ENCODE measurements around the gene H6PD. TPM values are rescaled to one million over a fixed set of nuclear protein-coding genes. Genes with fewer than 3 reads are reported as not detected.
A peak's percentile ranks its signal among the peaks of the same experiment; 100 is the strongest.

H6PD gene
- total and polyA plus RNA-seq, 4 donors, result 21.5 to 59.8 (median 32.9) TPM

GRCh38 chr1:9260059-9260766 is 25.6 kb downstream of the H6PD start:
- Histone ChIP-seq H3K9me3 (ENCODE audit: control insufficient read depth in 4 of 4, insufficient read depth in 3 of 4, low read length in 3 of 4) (no peaks in the 10 kb centered on the region), H3K36me3 (ENCODE audit: control insufficient read depth in 4 of 4, insufficient read depth in 4 of 4, low read length in 4 of 4) (peaks cover 5 to 35% (median 16%) of the 10 kb centered on the region in 4 donors), H3K9ac (ENCODE audit: insufficient read depth in 1 of 2, low read length in 2 of 2) (peak overlapping the region in 1 of 2 donors; percentile 36), H3K4me1 (ENCODE audit: control insufficient read depth in 5 of 5, insufficient read depth in 5 of 5, low read length in 5 of 5) (peaks cover 0 to 10% (median 0%) of the 10 kb centered on the region in 5 donors), H3K27me3 (ENCODE audit: control insufficient read depth in 3 of 3, insufficient read depth in 3 of 3, low read length in 2 of 3) (no peaks in the 10 kb centered on the region), H3K27ac (ENCODE audit: low read depth in 1 of 2, low read length in 1 of 2) (no peak overlapping the region), H3K4me3 (no peak overlapping the region)
- no peak for ATAC-seq (ENCODE audit: insufficient read depth, low FRiP score)
- TF ChIP-seq CTCF (IDR thresholded peaks at IDR 0.05; ENCODE audit: control extremely low read depth, extremely low read depth), result no peak
- DNase-seq, result peak in 1 of 3 donors; percentile 28
- 96% methylated on average over 20 of the region's 20 CpGs for WGBS, 2 donors

- no peak for DNase-seq
- H3K27me3 ChIP-seq (ENCODE audit: control insufficient read depth in 3 of 3, insufficient read depth in 3 of 3, low read length in 2 of 3), result no peaks in the 10 kb centered on the region
- TF ChIP-seq CTCF (IDR thresholded peaks at IDR 0.05; ENCODE audit: control extremely low read depth, extremely low read depth), result no peak
- H3K27ac ChIP-seq (ENCODE audit: low read depth in 1 of 2, low read length in 1 of 2), result no peak overlapping the region
- ATAC-seq (ENCODE audit: insufficient read depth, low FRiP score), result no peak
- WGBS, 2 donors, result 87 to 91% methylated on average over 8 of the region's 8 CpGs
- peaks cover 0 to 10% (median 0%) of the 10 kb centered on the region in 5 donors for H3K4me1 ChIP-seq (ENCODE audit: control insufficient read depth in 5 of 5, insufficient read depth in 5 of 5, low read length in 5 of 5)
- H3K4me3 ChIP-seq, result no peak overlapping the region
- H3K9ac ChIP-seq (ENCODE audit: insufficient read depth in 1 of 2, low read length in 2 of 2), result no peak overlapping the region
- H3K36me3 ChIP-seq (ENCODE audit: control insufficient read depth in 4 of 4, insufficient read depth in 4 of 4, low read length in 4 of 4), result peaks cover 5 to 37% (median 17%) of the 10 kb centered on the region in 4 donors
- H3K9me3 ChIP-seq (ENCODE audit: control insufficient read depth in 4 of 4, insufficient read depth in 3 of 4, low read length in 3 of 4), result no peaks in the 10 kb centered on the region
Observed at GRCh38 chr1:9261496-9261895, 26.9 kb downstream of the H6PD start.

DNA sequence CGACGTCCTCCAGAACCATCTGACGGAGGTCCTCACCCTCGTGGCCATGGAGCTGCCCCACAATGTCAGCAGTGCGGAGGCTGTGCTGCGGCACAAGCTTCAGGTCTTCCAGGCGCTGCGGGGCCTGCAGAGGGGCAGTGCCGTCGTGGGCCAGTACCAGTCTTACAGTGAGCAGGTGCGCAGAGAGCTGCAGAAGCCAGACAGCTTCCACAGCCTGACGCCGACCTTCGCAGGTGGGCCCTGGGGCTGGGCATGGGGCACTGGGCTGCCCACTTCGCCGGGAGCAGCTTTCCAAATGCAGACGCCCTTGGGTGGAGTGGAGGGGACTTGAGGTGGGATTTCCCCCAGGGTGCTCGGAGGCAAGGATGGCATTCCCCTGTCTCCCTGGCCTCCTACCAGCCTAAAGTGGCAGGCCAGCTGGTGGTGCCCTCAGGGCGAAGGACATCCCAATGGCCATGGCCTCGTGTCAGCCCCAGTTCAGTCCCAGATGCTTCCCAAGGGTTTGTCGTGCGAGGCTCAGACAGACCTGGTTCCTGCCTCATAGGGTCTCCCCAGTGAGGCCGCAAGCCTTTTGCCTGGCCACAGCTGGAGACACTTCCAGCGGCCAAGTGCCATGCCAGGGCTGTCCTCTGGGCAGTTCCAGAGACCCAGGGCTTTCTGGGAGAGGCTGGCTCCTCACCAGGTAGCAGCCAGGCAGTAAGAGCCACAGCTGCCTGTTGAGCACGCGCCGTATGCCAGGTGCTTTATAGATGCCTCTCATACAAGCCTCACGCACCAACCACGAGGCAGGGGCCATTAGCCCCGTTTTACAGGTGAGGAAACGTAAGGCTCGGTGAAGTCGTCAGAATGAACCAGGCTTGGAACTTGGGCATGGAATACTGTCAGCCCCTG is 27.8 kb downstream of the H6PD start:
- Histone ChIP-seq H3K27ac (ENCODE audit: low read depth in 1 of 2, low read length in 1 of 2) (no peak overlapping the region), H3K36me3 (ENCODE audit: control insufficient read depth in 4 of 4, insufficient read depth in 4 of 4, low read length in 4 of 4) (peaks cover 5 to 37% (median 18%) of the 10 kb centered on the region in 4 donors), H3K27me3 (ENCODE audit: control insufficient read depth in 3 of 3, insufficient read depth in 3 of 3, low read length in 2 of 3) (no peaks in the 10 kb centered on the region), H3K9ac (ENCODE audit: insufficient read depth in 1 of 2, low read length in 2 of 2) (no peak overlapping the region), H3K4me3 (no peak overlapping the region), H3K9me3 (ENCODE audit: control insufficient read depth in 4 of 4, insufficient read depth in 3 of 4, low read length in 3 of 4) (no peaks in the 10 kb centered on the region), H3K4me1 (ENCODE audit: control insufficient read depth in 5 of 5, insufficient read depth in 5 of 5, low read length in 5 of 5) (peaks cover 0 to 10% (median under 1%) of the 10 kb centered on the region in 5 donors)
- WGBS, 2 donors, result 94 to 95% methylated on average over 33 of the region's 33 CpGs
- ATAC-seq (ENCODE audit: insufficient read depth, low FRiP score), result no peak
- DNase-seq, result no peak
- no peak for TF ChIP-seq CTCF (IDR thresholded peaks at IDR 0.05; ENCODE audit: control extremely low read depth, extremely low read depth)

All from lung (tissue), 12 donors.